ENCODE results near the gene CFAP69.
A peak's percentile ranks its signal among the peaks of the same experiment; 100 is the strongest.

The CFAP69 gene, protein sequence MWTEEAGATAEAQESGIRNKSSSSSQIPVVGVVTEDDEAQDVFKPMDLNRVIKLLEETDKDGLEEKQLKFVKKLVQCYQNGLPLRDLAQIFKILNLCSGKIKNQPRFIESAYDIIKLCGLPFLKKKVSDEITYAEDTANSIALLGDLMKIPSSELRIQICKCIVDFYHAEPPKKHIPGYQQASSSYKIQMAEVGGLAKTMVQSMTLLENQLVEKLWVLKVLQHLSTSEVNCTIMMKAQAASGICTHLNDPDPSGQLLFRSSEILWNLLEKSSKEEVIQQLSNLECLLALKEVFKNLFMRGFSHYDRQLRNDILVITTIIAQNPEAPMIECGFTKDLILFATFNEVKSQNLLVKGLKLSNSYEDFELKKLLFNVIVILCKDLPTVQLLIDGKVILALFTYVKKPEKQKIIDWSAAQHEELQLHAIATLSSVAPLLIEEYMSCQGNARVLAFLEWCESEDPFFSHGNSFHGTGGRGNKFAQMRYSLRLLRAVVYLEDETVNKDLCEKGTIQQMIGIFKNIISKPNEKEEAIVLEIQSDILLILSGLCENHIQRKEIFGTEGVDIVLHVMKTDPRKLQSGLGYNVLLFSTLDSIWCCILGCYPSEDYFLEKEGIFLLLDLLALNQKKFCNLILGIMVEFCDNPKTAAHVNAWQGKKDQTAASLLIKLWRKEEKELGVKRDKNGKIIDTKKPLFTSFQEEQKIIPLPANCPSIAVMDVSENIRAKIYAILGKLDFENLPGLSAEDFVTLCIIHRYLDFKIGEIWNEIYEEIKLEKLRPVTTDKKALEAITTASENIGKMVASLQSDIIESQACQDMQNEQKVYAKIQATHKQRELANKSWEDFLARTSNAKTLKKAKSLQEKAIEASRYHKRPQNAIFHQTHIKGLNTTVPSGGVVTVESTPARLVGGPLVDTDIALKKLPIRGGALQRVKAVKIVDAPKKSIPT

DNA sequence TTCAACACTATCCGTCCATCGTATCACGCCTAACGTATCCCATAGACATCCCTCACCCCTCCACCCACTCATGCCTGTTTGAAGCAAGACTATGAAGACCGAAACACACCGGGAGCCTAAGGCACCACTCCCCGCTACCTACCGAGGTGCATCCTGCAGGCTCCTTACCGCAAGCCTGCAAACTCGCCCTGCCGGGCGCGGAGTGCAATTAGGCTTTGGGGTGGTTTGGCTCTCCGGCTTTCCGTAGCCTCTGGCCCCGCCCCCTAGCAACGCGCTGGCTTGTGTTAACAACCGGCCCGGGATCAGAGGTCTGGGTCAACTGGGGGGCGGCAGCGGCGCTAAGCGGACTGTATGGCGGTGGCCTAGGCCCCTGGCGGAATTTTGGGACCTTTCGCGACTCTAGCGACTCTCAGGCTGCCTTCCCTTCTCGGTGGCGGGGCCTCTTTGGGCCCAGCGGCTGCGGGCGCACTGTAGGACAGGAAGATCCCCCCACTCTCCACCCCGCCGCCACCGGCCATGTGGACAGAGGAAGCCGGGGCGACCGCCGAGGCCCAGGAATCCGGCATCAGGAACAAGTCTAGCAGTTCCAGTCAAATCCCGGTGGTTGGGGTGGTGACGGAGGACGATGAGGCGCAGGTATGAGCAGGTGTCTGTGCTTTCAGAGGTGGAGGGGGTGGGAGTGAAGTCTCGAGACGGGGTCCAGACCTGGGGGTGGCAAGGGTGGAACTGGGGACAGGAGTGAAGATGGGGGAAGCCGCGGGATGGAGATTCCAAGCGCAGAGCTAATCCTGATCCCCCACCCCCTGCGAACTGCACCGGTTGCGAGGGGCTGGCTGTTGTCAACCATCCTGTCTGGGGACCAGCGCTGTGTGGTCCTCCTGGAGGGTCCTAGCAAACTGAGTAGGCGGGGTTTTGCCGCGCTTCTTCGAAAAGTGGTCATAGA is at the start of gene CFAP69:
Gene CFAP69, plus strand, starts transcription at position 266 of the 943 bp plus-strand sequence. Its CDS starts 251 bp downstream, at position 517.
- DNase-seq (ENCODE audit: low read depth in 2 of 2), result peak; percentile 61 to 64

DNA sequence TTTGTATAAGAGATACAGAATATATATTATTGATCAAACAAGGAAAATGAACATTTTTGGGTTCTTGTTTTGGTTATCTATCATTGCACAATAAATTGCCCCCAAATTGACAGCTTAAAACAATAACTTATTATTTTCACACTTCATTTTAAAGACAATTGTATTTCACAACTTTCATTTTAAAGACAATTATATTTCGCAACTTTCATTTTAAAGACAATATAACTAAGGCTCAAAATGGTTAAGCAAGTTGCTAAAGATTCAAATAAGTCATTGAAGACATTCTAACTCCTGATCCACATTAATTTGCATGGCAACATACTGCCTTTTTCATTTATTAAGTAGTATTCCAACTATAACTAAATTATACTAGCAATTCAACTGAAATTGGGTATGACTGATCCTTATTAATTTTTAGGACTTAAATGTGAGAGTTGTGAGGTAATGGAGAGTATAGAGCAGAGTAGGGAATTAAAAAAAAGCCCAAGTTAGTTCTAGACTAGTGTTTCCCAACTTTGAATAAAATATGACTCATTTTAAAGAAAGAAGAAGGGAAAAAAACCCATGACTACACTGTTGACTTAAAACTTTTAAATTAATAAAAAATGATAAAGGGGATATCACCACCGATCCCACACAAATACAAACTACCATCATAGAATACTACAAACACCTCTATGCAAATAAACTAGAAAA is 43.3 kb upstream of the CFAP69 start:
- no peak for DNase-seq (ENCODE audit: low read depth in 2 of 2)

DNA sequence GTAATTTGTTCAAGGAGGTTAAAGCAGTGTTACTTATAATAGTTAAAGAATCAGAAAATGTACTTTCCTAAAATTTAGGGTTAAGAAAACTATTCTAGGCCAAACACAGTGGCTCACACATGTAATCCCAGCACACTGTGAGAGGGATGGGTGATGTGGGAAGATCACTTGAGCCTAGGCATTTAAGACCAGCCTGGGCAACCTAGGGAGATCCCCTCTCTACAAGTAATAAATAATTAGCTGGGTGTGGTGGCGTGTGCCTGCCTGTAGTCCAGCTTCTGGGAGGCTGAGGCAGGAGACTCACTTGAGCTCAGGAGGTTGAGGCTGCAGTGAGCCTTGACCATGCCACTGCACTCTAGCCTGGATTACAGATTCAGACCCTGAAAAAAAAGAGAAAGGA is 37.0 kb upstream of the CFAP69 start:
- no peak for DNase-seq (ENCODE audit: low read depth in 2 of 2)

DNA sequence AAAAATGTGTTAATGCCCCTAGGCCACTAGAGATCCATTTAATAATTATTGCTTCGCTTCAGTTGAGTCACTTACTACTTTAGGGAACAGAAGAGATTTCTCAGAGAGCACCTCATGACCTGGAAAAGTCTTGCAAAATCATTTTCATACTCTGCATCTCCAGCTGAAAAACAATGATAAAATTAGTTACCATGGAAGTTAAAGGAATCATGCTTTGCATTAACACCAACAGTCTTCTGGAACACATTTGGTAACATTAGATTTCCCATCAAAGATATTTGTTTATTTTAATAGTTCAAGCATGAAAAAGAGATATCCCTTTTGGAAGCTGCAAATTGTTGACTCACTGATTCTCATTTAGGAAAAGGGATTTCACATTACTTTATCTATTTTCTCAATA is 35.2 kb upstream of the CFAP69 start:
- DNase-seq (ENCODE audit: low read depth in 2 of 2), result no peak

DNA sequence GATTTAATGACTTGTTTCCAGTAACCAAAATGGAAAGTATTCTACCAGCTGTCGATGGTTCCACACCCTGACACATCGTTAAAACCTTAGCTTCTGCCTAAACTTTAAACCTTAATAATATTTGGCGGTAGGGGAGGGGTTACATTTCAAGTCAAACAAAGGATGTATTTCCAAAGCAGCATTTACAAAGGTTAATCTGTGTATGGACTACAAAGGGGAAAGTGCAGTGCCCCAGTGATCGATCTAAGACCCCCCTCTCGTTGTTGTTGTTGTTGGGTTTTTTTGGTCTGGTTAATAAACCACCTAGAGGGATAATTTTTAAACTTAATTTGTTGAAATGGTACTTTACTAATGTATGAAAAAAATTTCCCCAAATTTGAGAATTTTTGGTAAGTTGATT is 34.5 kb upstream of the CFAP69 start:
- DNase-seq (ENCODE audit: low read depth in 2 of 2), result no peak

DNA sequence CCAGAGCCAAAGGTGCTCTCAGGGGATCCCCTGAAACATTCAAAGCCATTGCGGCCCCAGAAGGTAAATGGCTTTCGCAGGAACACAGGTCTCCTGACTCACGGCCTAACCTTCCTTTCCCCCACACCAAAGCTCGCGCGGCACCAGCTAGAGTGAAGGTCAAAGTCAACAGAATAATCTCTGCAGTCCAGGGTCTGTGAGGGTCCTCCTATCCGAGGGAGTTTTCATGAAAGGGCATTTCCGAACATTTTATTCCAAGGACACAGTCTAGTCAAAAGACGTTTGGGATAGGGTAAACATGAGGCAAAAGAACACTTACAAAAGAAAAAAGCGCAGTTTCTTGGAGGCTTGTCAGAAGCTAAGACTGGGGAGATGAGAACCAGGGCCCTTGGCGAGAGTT is 34.0 kb upstream of the CFAP69 start:
- DNase-seq (ENCODE audit: low read depth in 2 of 2), result no peak

DNA sequence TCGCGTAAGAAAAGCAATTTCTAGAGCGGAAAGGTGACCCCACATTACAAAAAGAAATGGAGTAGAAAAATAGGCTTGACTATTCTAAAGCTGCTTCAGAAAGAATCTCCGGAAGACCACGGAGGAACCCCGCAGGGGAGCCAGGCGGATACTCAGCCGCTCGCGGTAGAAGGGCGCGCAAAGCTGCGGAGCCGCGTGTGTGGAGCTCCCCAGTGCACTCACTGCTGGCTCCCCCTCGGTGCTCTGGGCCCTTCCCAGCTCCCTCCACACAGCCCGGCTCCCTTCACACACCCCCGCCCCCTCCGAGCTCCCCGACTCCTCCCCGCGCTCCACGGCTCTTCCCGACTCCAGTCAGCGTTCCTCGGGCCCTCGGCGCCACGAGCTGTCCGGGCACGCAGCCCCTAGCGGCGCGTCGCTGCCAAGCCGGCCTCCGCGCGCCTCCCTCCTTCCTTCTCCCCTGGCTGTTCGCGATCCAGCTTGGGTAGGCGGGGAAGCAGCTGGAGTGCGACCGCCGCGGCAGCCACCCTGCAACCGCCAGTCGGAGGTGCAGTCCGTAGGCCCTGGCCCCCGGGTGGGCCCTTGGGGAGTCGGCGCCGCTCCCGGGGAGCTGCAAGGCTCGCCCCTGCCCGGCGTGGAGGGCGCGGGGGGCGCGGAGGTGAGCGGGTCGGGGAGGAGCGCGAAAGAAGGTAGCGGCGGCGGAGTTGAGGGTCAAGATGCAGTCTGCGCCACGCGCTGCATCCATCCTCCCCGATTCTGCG is 33.4 kb upstream of the CFAP69 start, which contains the start of gene STEAP2:
Gene STEAP2, plus strand, starts transcription at position 350 of the 758 bp plus-strand sequence. CDS start 13,343 bp downstream, outside the sequence.
- no peak for DNase-seq (ENCODE audit: low read depth in 2 of 2)

DNA sequence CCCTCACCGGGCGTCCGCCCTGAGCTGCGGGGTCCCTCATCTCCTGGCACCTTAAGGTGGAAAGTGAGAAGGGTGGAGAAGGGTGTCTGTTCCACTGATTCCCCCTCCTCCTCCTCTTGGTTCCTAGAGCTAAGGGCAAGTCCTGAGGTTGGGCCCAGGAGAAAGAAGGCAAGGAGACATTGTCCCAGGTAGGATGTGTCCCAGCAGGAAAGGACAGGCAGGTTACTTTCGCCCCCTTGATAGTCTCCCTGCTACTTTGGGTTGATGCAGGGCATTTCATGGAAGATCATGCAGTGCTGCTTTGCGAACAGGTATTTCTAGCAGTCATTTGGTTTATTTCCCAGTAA is 32.9 kb upstream of the CFAP69 start:
- no peak for DNase-seq (ENCODE audit: low read depth in 2 of 2)

DNA sequence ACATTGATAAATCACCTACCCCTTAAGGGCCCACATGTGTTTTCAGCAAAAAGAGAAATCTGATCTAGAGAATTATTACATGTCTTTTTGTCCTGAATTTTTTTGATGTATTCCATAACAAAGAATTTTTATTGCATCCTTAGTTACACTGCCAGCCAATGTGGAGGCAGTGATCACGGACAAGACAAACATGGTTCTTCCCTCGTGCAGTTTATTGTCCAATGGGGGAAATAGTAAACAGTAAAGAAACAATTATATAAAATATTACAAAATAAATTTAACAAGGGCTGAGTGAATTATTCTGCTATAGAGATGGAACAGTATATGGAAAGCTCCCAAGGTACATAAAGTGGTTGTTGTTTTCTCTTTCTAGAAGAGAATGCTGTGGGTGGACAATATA is 31.5 kb upstream of the CFAP69 start:
- DNase-seq (ENCODE audit: low read depth in 2 of 2), result no peak

DNA sequence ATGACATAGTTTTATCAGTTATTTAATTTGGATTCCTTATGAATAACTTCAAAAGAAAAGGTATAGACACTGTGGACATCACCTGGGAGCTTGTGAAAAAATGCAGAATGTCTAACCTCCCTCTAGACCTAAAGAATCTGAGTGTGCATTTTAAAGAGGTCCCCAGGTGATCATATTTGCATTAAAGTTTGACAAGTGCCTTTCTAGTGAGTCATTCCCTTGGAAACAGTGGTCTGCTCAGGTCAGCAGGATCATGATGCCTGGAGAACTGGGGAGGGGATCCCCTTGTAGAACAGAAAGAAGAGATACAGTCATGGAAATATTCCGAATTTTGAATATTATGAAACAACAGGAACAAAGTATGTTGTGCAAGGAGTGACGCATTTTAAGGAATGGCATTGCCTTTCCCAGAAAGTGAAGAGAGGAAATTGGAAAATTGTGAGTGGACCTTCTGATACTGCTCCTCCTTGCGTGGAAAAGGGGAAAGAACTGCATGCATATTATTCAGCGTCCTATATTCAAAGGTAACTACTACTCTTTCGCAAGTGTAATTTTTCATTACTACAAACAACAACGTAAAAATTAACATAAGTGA is 28.8 kb upstream of the CFAP69 start:
- DNase-seq (ENCODE audit: low read depth in 2 of 2), result no peak

DNA sequence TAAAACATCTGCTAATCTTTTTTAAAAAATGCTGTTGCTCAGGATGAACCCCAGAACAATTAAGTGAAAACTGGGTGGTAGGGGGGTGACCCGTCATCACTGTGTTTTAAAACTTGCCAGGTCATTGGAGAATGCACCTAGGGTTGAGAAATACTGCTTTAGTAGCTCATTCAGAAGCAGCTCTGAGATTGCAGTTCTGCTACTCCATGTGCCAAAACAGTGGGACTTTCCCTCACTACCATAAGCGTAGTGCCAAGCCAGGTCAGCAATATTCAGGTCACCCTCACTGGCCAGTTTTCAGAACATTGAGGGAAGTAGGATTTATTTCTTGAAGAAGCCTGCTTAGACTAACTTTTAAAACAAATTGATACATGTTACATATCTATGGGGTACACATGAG is 28.2 kb upstream of the CFAP69 start:
- no peak for DNase-seq (ENCODE audit: low read depth in 2 of 2)

DNA sequence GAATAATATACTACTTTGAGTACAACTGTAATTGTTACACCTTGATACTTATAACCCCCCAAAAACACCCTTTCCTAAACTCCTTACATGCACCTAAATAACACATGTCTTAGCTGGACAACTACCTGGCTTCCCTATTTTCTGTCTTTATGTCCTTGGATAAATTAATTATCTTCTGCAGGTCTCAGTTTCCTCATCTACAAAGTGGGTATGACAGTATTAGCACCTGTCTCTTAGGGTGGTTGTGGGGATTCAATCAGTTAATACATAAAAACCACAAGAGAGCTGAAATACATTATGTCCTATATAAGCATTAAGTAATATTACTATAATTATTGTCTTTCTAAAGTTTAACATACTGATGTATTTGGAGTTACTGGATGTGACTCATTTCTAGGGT is 22.6 kb upstream of the CFAP69 start:
- DNase-seq (ENCODE audit: low read depth in 2 of 2), result no peak

DNA sequence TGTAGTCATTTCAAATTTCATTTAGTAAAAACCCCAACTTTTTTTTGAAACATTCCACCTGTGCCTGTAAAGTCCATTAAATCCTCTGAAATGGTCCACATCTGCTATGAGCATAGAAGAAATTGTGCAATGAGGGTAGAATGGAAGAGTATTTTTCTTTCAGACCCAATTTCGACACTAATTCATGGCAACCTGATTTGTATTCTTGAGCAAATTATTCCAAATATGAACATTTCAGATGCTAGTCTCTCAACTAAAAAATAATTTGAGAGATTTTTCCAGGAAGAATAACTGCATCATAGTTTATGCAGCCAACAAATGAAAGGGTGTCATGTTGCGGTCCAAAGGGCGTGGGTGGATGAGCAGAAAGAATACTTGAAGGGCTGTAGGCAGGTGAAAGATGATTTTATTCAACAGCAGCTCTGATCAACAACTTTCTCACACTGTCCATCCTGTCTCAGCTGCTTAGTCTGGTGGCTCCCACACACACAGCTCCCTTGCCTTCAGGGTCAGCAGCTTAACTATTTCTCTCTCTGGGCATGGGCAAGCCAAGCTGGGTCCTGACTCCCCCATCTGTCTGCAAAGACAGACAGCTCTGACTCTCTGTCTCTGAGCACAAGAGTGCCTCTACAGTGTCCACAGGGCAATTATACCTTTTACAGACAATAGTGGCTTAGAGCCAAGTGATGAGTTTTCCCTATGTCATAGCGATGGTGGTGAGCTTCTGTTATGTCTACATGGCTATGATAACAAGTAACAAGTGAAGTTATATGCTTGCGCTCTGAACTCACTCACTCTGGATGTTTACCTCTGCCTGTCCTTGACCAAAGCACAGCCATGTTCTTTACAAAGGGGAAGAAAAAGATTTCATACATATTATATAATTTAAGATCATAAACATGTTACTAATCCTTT is 21.9 kb upstream of the CFAP69 start:
- no peak for DNase-seq (ENCODE audit: low read depth in 2 of 2)

DNA sequence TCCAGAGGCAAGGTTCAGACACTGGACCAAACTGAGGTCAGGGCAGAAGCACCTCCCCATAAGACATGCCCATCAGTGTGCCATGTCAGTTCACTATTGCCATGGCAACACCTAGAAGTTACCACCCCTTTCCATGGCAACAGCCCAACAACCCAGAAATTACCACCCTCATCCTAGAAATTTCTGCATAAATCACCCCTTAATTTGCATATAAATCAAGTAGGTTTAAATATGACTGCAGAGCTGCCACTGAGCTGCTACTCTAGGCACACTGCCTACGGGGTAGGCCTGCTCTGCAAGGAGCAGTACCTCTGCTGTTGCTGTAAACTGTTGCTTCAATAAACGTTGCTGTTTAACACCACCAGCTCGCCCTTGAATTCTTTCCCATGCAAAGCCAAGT is 20.8 kb upstream of the CFAP69 start:
- DNase-seq (ENCODE audit: low read depth in 2 of 2), result no peak

DNA sequence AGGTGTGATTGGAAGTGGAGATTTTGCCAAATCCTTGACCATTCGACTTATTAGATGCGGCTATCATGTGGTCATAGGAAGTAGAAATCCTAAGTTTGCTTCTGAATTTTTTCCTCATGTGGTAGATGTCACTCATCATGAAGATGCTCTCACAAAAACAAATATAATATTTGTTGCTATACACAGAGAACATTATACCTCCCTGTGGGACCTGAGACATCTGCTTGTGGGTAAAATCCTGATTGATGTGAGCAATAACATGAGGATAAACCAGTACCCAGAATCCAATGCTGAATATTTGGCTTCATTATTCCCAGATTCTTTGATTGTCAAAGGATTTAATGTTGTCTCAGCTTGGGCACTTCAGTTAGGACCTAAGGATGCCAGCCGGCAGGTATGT is 19.8 kb upstream of the CFAP69 start:
- DNase-seq (ENCODE audit: low read depth in 2 of 2), result no peak

DNA sequence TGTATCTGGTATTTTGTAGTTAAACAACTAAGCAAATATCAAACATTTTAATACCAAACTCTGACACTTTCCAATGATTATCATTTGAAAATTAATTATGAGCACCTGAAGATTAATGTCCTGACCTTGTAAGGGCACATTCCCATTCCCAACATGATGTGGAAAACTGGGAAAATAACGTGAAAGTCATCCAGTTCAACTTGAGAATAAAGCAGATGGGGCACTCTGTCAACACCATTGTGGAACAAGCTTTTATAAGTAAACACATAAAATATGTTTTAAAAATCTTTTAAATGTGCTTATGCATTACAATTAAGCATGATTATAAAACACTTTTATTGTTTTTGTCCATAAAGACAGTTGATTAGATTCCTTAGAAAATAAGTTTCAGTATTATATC is 19.4 kb upstream of the CFAP69 start:
- no peak for DNase-seq (ENCODE audit: low read depth in 2 of 2)

DNA sequence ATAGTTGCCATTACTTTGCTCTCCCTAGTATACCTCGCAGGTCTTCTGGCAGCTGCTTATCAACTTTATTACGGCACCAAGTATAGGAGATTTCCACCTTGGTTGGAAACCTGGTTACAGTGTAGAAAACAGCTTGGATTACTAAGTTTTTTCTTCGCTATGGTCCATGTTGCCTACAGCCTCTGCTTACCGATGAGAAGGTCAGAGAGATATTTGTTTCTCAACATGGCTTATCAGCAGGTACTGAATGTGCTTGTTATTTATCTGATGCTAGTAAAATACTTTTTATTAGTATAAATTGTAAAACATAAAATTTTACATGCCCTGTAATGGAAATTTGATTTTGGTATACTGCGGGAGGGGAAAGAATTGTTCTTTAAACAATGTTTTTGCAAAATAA is 17.7 kb upstream of the CFAP69 start:
- DNase-seq (ENCODE audit: low read depth in 2 of 2), result no peak

DNA sequence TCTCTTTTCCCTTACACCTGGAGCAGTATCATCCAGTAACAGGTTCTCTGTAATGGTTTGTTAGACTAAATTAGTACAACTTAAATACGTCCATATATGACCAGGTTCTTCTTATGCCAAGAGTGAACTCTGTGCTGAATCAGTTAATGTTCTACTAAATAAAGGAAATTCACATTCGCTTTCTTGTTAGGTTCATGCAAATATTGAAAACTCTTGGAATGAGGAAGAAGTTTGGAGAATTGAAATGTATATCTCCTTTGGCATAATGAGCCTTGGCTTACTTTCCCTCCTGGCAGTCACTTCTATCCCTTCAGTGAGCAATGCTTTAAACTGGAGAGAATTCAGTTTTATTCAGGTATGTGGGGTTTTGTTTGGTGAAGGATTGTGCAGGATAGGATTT is 15.3 kb upstream of the CFAP69 start:
- DNase-seq (ENCODE audit: low read depth in 2 of 2), result no peak

DNA sequence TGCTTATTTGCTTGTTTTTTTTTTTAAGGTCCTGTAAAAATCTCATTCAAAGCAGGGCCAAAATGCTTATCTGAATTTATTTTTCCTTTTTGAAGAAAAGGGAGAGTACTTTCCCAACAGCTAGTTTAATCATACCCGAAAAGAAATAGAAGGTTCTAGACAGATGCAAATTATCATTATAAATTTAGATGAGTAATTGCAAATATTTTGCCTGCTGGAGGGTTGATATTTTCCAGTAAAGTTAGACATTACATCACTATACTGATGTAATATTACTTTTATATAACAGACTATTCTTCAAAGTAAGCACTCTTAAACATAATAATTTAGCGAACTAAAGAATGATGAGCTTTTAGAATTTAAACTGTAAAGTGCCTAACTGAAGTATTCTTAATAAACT is 14.1 kb upstream of the CFAP69 start:
- no peak for DNase-seq (ENCODE audit: low read depth in 2 of 2)
